ENCODE results near the gene ERBB4.

- no peak for TF ChIP-seq CTCF (IDR thresholded peaks at IDR 0.05)
- no peak for TF ChIP-seq ZFX (IDR thresholded peaks at IDR 0.05; ENCODE audit: borderline replicate concordance)
These were observed 209.7 kb downstream of the ERBB4 start for GRCh38 chr2:212328712-212329496.

All from 22Rv1 (cell line).